Subcutaneous adipose tissue (tissue), 4 donors: ENCODE results near the gene SACM1L. TPM values are rescaled to one million over a fixed set of nuclear protein-coding genes. Genes with fewer than 3 reads are reported as not detected.

Source experiments
- CTCF ChIP-seq: fragments of 450-650 bp; IDR thresholded peaks from one replicate; pipeline ENCODE4 v1.5.1; 2016; ENCODE audit warnings: low read depth, mild to moderate bottlenecking, control low read depth, antibody characterized with exemption, moderate library complexity
- total RNA-seq, 4 donors: library from RNA; depleted of rRNA; stranded (reverse); fragments of >200 nt; gene quantifications; one replicate each; pipeline ENCODE4 v1.1.0, GENCODE V29; 2016

The SACM1L gene
- total RNA-seq, 4 donors from 2014 or later: 54.9 to 78.8 (median 55.6) TPM

- no peak for TF ChIP-seq CTCF
Observed at GRCh38 chr3:45687828-45688193, 1.4 kb upstream of the SACM1L start.

GRCh38 chr3:45688194-45688881 is 858 bp upstream of the SACM1L start:
- TF ChIP-seq CTCF: no peak

DNA sequence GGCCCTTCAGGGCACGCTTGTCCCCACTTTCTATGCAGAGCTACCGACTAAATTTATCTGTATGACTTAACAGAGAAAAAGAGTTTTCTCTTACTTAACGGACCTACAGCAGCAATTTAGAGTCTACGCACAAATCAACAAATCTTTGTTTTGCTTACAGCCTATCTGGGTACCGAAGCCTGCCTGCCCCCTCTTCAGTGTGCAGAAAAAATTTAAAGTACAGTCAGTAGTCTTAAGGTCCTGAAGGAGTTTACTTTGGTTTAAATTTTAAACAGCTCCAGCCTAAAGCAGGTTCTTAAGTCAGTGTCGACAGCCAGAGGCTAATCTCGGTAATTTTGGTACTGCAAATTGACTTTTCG is 570 bp downstream of the SACM1L start:
- TF ChIP-seq CTCF: no peak

DNA sequence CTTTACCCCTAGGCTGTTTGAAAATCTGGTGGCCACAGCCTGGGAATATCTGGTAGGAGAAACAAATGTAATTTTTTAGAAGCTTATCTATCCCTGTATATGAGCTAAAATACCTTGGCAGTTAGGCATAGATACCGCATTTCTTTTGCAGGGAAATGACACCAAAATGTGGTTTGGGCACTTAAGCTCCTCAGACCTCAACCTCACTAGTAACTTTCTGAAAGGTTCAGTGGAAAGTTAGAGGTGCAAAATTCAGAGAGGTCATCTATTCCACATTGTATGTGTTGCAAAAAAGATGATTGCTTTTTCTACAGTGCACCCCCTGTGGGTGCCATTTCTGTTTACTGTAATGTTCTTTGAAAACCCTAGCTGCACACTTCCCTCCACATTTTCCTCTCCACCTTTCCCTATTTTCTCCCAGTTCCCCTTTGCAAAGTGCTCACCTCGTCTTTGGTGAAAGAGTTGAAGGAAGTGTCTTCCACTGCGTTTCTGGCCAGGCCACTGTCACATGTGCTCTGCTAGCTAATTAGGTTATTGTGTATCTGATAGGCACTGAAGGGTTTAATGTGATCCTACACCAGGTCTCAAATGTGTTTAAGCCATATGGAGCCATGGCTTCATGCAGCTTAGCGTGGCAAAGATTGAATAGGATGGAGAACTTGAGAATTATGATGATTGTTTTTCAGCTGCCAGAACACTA is 1.3 kb downstream of the SACM1L start:
- TF ChIP-seq CTCF: no peak

- TF ChIP-seq CTCF: no peak
Observed at GRCh38 chr3:45691842-45692241, 2.6 kb downstream of the SACM1L start.

DNA sequence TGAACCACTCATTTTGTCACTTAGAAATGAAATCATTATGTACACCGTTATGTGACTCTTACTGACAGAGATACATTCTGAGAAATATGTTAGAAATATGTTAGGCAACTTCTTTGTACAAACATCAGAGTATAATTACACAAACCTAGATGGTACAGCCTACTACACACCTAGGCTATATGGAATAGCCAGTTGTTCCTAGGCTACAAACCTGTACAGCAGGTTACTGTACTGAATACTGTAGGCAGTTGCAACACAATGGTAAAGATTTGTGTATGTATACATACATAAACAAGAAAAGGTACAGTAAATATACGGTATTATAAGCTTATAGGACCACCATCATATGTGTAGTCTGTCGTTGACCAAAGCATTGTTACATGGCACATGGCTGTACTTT is 3.7 kb downstream of the SACM1L start:
- TF ChIP-seq CTCF: no peak

DNA sequence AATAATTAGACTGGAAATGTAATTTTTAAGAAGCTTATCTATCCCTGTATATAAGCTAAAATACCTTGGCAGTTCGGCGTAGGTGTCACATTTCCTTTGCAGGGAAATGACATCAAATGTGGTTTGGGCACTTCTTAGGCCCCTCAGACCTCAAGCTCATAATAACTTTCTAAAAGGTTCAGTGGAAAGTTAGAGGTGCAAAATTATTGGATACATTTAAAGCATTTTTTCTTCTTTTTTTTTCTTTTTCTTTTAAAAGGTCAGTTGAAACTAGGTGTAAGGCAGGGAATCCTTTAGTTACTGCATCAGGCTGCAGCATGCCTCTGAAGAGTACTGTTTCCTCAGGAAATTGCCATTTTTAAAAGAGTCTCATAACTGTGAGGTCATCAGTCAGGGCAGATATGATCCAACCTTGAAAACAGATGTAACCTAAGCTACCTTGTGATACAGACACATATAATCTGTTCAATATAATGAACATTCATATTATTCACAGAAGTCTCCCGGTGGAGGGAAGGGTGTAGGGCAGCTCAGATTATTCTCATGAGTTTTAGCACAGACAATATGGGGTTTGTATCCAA is 4.8 kb downstream of the SACM1L start:
- no peak for TF ChIP-seq CTCF
